GM18951 (cell line): ENCODE data around the gene ADORA2A.

ENCODE experiments used
- POLR2A ChIP-seq: IDR thresholded peaks from 4 replicates; pipeline ENCODE4 v1.6.1; 2011; ENCODE audit warnings: mild to moderate bottlenecking; ENCODE audit not compliant: insufficient read length, insufficient read depth; ENCODE audit errors: extremely low read depth
- in situ Hi-C: fragments of 300-500 bp; cut with MboI; formaldehyde crosslinking; loops from one replicate; pipeline ENCODE4 v1.12.0; 2022; ENCODE audit warnings: low sequenced_read_pairs, mixed read lengths, inconsistent platforms; ENCODE audit not compliant: unreplicated experiment

Gene ADORA2A

DNA sequence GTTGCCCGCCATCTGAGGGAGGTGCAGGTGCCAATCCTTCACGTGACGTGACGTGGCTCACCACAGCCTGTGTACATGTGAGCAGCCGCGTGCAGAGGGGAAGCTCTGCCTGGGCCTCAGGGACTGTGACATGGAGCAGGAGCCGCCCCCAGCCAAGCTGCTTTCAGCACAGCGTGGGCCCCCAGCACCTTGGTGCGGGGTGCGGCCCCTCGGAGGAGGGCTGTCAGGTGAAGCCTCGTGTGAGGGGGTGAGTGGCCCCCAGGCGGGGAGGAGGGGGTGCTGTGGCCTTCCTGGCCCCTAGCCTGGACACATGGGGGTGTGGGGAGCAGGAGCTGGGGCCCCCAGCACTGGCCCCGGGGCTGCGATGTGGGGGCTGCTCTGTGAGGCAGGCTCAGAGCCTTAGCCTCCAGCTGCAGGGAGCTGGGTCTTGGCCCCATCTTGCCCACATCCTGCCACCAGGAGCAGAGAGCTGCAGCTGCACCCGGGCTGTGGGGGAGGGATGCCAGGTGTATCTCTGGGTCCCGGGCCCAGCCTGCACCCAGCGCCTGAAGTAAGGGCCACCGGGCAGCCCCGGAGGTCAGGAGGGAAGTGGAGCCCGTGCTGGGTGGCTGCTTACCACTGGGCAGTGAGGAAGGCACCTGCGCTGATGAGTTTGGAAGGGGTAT, at the start of gene ADORA2A:
Gene ADORA2A, plus strand, starts transcription at position 100 of the 665 bp plus-strand sequence. CDS start 5,806 bp downstream, outside the sequence.
- in situ Hi-C loops = no loop called here
- TF ChIP-seq POLR2A = peak; percentile 40

DNA sequence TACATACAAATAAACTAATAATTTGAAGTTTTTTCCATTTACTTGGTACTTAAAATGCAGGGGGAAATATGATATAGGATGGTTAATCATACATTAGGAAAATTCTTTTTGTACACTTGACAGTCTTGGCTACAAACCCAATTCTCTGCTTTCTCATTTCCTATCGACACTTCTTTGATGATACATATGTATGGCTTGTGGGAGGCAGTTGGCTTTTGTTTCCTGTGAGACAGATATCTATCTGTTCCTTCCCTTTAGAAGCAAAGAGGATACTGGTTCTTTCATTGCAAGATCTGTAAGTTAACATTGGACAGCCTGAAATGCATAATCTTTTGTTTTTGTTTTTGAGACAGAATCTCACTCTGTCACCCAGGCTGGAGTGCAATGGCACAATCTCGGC, 47.9 kb upstream of the ADORA2A start:
- TF ChIP-seq POLR2A = no peak
- in situ Hi-C loops = no loop called here

DNA sequence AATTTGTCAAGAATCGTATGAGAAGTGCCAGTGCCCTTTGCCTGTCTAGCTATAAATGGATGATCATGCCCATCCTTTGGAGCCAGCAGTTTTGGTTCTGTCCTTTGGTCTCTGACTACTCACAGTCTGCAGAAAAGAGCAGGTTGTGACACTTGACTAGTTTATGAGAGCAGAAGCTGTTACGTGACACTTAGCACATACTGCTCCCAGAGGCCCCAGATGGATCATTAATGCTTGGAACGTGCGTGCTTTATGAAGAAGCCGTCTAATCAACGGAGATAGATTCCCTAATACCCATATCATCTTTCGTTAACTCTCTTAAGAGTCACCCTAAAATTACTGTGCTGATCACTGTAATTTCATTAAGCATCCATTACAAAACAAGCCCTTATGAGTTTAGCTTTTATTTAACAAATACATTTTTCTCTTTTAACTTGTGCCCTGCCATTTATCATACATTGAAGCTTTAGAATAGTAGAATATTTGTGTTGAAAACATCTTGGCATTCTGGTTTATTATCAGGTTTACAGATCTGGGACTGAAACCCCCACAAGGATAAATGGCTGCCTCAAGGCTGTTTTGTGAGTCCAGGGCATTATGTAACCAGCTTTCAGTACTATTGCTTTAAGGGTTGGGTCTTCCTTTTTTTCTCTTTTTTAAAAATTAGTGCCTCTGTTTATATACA, 47.0 kb upstream of the ADORA2A start:
- in situ Hi-C loops = no loop called here
- no peak for TF ChIP-seq POLR2A

DNA sequence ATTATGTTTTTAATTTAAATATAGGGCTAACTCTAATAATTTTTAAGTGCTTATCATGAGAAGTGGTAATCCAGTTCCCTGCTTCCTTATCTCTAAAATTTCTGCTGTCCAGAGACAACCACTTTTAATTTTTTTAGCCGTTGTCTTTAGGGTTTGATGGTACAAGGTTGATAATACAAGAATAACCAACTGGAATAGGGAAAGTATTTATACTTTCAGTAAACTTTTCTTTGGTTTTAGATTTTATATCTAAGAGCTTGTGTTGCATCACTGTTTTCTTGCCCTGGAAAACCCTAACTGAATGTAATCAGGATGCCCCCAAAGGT, 46.5 kb upstream of the ADORA2A start:
- in situ Hi-C loops = no loop called here
- TF ChIP-seq POLR2A = no peak

DNA sequence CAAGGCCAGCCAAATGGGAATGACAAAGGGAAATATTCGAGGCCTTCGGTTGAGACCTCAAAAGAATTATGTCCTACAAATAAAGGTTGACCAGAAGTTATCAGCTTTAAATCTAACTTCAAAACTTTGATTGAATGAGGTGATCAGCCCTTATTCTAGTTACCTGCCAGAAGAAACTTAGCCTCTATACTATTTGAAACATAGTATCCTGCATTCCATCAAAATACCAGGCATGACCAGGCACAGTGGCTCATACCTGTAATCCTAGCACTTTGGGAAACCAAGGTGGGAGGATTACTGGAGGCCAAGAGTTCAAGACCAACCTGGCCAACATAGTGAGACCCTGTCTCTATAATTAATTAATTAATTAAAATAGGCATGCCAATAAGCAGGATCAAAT, 44.3 kb upstream of the ADORA2A start:
- TF ChIP-seq POLR2A = no peak
- in situ Hi-C loops = no loop called here

DNA sequence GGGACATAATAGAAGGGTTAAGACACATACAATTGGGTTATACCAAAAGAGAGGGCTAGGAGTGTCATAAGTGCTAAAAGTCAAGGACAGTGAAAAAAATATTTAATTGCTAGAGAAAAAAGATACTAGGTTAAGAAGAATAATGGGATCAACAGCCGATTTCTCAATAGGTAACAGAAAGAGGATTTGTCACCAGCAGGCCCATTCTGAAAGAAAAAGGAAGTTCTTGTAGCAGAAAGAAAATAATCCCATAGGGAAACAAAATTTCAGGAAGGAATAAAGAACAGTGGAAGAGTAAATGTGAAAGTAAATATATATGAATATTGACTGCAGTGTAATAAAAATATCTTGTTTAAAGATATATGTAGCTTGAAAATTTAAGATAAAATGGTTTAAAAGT, 43.3 kb upstream of the ADORA2A start:
- in situ Hi-C loops = no loop called here
- TF ChIP-seq POLR2A = no peak

DNA sequence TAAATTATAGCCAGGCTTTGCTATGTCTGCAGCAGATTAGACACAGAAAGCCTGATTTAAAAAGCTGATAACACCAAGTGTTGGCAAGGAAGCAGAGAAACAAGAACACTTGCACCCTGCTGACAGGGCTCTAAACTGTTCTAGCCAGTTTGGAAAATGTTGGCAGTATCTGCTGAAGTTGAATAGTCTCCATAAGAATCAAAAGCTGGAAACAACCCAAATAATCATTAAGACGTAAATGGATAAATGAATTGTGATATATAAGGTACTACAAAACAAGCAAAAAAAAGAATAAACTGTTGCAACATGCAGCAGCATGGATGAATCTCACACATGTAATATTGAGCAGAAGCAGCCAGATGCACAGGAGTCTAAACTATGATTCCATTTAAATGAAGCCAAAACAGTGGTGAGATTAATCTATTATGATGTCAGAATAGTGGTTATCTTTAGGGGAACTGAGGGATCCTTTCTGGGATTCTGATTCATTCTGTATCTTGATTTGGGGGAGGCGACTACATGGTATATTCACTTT, 40.4 kb upstream of the ADORA2A start:
- TF ChIP-seq POLR2A = no peak

DNA sequence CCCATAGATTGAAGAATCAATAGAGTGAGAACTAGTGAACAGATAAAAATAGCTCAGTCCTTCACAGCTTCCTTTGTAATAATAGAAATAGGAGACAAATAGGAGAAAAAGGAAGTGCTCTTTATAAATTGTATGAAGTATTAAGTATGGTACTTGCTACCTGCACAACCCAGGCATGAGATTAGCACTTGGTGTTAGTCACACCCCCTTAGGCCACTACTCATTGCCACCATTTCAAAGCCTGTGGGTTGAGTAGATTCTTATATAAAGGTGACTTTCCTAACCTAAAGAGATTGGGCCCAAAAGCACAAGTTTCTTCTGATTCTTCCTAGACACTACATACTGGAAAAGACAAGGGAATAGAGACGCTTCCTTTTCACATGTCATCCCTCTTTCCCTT, 37.7 kb upstream of the ADORA2A start:
- no peak for TF ChIP-seq POLR2A
- in situ Hi-C loops = no loop called here

More for the DNA sequence above, 40.4 kb upstream of the ADORA2A start:
- in situ Hi-C loops = no loop called here

DNA sequence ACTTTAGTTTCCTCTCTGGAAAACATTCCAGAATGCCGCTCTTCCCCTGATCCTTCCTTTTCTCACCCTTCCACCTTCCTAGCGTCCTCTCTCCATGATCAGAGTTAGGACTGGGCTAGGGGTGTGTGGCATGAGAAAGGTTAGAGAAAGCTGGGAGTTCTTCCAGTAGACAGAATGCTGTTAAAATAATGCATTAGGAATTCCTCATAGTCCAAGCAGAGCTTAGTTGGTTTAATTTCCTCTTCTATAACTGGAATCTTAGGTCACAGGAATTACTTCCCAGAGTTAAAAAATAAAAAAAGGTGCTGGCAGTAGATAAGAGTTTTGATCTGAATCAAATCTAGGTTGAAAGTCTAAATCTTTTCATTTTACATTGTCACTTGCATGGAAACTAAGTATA, 37.2 kb upstream of the ADORA2A start:
- in situ Hi-C loops = no loop called here
- no peak for TF ChIP-seq POLR2A

DNA sequence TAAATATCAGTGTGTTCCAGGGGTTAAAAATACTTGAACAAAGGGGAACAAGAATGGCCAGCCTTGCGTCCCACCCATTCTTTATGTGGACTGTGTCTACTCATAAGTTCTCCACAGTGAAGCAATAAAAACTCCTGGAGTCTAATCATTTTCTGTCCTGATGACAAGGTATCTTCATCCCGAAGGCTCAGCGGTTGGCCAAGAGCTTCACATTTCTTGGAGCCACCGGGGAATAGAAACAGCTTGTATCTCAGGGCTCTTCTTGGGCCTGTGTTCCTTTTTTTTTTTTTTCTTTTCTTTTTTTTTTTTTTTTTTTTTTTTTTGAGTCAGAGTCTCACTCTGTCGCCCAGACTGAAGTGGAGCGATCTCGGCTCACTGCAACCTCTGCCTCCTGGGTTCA, 36.8 kb upstream of the ADORA2A start:
- in situ Hi-C loops = no loop called here

DNA sequence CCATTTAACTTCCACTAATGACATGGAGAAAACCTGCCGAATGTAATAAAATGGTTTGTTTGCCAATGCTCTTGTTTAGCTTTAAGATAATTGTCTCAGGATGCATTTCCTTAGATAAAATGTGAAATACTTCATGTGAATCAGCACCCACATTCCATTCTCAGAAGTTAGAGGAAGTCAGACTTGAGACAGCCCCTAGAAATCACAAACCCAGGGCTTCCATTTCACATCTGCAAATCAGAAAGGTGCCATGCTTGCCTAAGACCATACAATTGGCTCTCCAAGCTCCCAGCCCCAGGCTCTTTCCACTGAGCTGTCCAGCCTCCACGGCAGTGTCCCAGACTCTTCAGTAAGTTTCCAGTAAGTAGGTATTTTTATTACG, 35.6 kb upstream of the ADORA2A start:
- in situ Hi-C loops = no loop called here
- no peak for TF ChIP-seq POLR2A

More for the DNA sequence above, 36.8 kb upstream of the ADORA2A start:
- TF ChIP-seq POLR2A = no peak

DNA sequence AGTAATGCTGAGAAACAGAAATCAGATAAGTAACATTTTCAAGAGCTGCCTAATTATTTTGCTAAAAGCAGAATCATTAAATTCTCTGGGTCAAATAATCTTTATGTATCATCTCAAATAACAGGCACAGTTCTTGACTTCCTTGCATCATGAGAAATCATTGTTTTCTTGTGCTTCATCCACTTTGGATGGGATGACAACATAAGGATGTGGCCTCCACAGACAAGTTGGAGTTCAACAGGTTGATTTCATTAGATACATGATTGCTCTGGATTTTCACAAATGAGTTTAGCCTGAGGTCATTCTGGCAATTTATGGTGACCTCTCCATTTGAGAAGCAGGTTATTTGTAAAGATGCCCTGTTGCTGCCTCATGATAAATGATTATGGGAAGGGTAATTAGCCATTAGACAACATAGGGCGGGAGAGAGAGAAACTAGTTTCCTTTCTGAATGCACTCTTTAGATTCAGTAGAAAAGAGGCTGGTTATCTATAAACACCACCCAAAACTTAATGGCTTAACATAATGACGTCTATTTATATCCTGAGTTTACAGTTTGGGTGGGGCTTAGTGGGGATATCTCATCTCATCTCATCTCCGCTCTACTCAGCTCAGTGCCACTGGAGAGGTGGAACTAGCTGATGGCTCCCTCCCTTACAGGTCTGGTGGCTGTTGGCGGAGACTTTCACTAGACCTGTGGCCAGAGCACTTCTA, 35.0 kb upstream of the ADORA2A start:
- in situ Hi-C loops = no loop called here
- TF ChIP-seq POLR2A = no peak

DNA sequence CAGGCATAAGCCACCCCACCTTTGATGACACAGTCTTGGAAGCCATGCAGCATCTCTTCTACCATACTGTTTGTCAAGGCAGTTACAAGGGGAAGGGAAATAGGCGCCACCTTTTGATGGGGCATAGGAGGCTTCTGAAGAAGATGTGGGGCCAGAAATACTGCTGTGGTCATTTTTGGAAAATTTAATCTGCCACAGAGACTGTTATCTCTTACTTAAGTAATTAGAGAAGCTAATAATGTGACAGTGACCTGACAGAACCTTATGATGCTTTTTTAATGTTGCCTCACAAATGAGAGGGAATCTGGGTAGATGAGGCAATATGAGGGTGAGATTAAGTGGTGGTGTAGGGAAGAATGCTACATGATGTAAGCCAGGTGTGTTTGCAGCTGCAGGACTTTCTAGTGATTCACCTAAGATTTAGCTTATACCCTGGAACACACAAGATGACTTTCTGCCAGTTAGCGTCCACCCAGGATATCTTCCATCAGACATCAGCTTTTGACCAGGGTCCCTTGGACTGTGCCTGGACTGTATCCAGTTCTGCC, 34.3 kb upstream of the ADORA2A start:
- in situ Hi-C loops = no loop called here
- TF ChIP-seq POLR2A = no peak
